H9 (cell line): ENCODE measurements around the gene SPATS1. TPM values are rescaled to one million over a fixed set of nuclear protein-coding genes. Genes with fewer than 3 reads are reported as not detected.

Experiments
- DNase-seq: peaks from one replicate; pipeline ENCODE4 v3.0.0-alpha.2; 2017
- H2AFZ ChIP-seq: one replicate; pipeline ENCODE4 v1.6.1; 2013; ENCODE audit warnings: mild to moderate bottlenecking, low read length, control low read depth, moderate library complexity
- H2AK5ac ChIP-seq: 2 replicates; pipeline ENCODE4 v1.6.1; 2013; ENCODE audit warnings: low read length, control low read depth, mixed read lengths; ENCODE audit not compliant: insufficient read length
- H2BK120ac ChIP-seq: one replicate; pipeline ENCODE4 v1.6.1; 2013; ENCODE audit warnings: low read depth, mild to moderate bottlenecking, low read length, control low read depth, inconsistent platforms; ENCODE audit not compliant: poor library complexity, severe bottlenecking
- H2BK12ac ChIP-seq: 2 replicates; pipeline ENCODE4 v1.6.1; 2013; ENCODE audit warnings: low read length, control low read depth, mixed read lengths, low read depth; ENCODE audit not compliant: insufficient read length
- H2BK15ac ChIP-seq: 2 replicates; pipeline ENCODE4 v1.6.1; 2013; ENCODE audit warnings: low read depth, low read length, control low read depth
- H2BK20ac ChIP-seq: one replicate; pipeline ENCODE4 v1.6.1; 2013; ENCODE audit warnings: low read depth, mild to moderate bottlenecking, low read length, control low read depth, inconsistent platforms; ENCODE audit not compliant: poor library complexity, severe bottlenecking
- H2BK5ac ChIP-seq: 2 replicates; pipeline ENCODE4 v1.6.1; 2013; ENCODE audit warnings: low read length, control low read depth, mixed read lengths; ENCODE audit not compliant: insufficient read length
- H3K14ac ChIP-seq: 2 replicates; pipeline ENCODE4 v1.6.1; 2013; ENCODE audit warnings: low read length, control low read depth; ENCODE audit not compliant: insufficient read depth
- H3K18ac ChIP-seq: 2 replicates; pipeline ENCODE4 v1.6.1; 2013; ENCODE audit warnings: low read depth, mild to moderate bottlenecking, mixed read lengths, low read length, control low read depth; ENCODE audit not compliant: insufficient read length
- H3K23ac ChIP-seq: 2 replicates; pipeline ENCODE4 v1.6.1; 2013; ENCODE audit warnings: low read length, control low read depth, mixed read lengths, low read depth; ENCODE audit not compliant: insufficient read length
- H3K23me2 ChIP-seq: 2 replicates; pipeline ENCODE4 v1.6.1; 2013; ENCODE audit warnings: low read depth, mild to moderate bottlenecking, mixed read lengths, low read length, control low read depth; ENCODE audit not compliant: insufficient read length, poor library complexity, severe bottlenecking
- H3K27ac ChIP-seq: 2 replicates; pipeline ENCODE4 v1.5.1; 2013; ENCODE audit warnings: low read length, control low read depth, mixed read lengths, low read depth; ENCODE audit not compliant: insufficient read length
- H3K27me3 ChIP-seq: 2 replicates; pipeline ENCODE4 v1.6.1; 2013; ENCODE audit warnings: low read length, control low read depth, inconsistent platforms; ENCODE audit not compliant: insufficient read depth
- H3K4ac ChIP-seq: 2 replicates; pipeline ENCODE4 v1.6.1; 2013; ENCODE audit warnings: low read depth, mild to moderate bottlenecking, control low read depth, inconsistent platforms, low read length, moderate library complexity
- H3K4me1 ChIP-seq: 2 replicates; pipeline ENCODE4 v1.6.1; 2013; ENCODE audit warnings: low read length, control low read depth, inconsistent platforms; ENCODE audit not compliant: insufficient read depth
- H3K4me2 ChIP-seq: 2 replicates; pipeline ENCODE4 v1.6.1; 2013; ENCODE audit warnings: low read length, control low read depth, mixed read lengths; ENCODE audit not compliant: insufficient read length, insufficient read depth
- H3K56ac ChIP-seq: 2 replicates; pipeline ENCODE4 v1.6.1; 2013; ENCODE audit warnings: low read depth, mild to moderate bottlenecking, mixed read lengths, low read length, control low read depth; ENCODE audit not compliant: insufficient read length
- H3K79me1 ChIP-seq: 2 replicates; pipeline ENCODE4 v1.6.1; 2013; ENCODE audit warnings: low read depth, mild to moderate bottlenecking, moderate library complexity, low read length, control low read depth, inconsistent platforms; ENCODE audit not compliant: insufficient read depth, poor library complexity, severe bottlenecking
- H3K79me2 ChIP-seq: 2 replicates; pipeline ENCODE4 v1.6.1; 2013; ENCODE audit warnings: low read length, control low read depth, inconsistent platforms; ENCODE audit not compliant: insufficient read depth
- H3K9ac ChIP-seq: 2 replicates; pipeline ENCODE4 v1.6.1; 2013; ENCODE audit warnings: low read length, control low read depth, mixed read lengths; ENCODE audit not compliant: insufficient read length; ENCODE audit errors: extremely low read depth
- H3K9me3 ChIP-seq: one replicate; pipeline ENCODE4 v1.6.1; 2013; ENCODE audit warnings: low read depth, low read length, inconsistent platforms; ENCODE audit not compliant: control insufficient read depth
- H3T11ph ChIP-seq: one replicate; pipeline ENCODE4 v1.6.1; 2013; ENCODE audit warnings: mild to moderate bottlenecking, low read length, control low read depth, inconsistent platforms
- H4K20me1 ChIP-seq: one replicate; pipeline ENCODE4 v1.6.1; 2013; ENCODE audit not compliant: control insufficient read depth, insufficient read length, insufficient read depth
- H4K5ac ChIP-seq: 2 replicates; pipeline ENCODE4 v1.6.1; 2013; ENCODE audit warnings: low read depth, mild to moderate bottlenecking, mixed read lengths, low read length, control low read depth; ENCODE audit not compliant: insufficient read length
- H4K8ac ChIP-seq: replicated peaks from 2 replicates; pipeline ENCODE4 v1.6.1; 2013; ENCODE audit warnings: low read length, control low read depth, mixed read lengths, low read depth; ENCODE audit not compliant: insufficient read length
- H4K91ac ChIP-seq: 2 replicates; pipeline ENCODE4 v1.6.1; 2013; ENCODE audit warnings: low read depth, mild to moderate bottlenecking, moderate library complexity, mixed read lengths, low read length, control low read depth; ENCODE audit not compliant: insufficient read length
- H3K27ac Mint-ChIP-seq, 3 experiments: 2 replicates in 2 of 3; 3 replicates in 1 of 3; pipeline ENCODE4 v1.8.0; 2020 to 2021; ENCODE audit warnings: mixed read lengths in 3 of 3, mild to moderate bottlenecking in 1 of 3, moderate library complexity in 1 of 3
- H3K27me3 Mint-ChIP-seq: 2 replicates; pipeline ENCODE4 v1.8.0; 2021; ENCODE audit warnings: low read depth, mild to moderate bottlenecking, moderate library complexity, mixed read lengths
- H3K36me3 Mint-ChIP-seq, 3 experiments: 2 replicates in 2 of 3; 3 replicates in 1 of 3; pipeline ENCODE4 v1.8.0; 2020 to 2021; ENCODE audit warnings: low read depth in 3 of 3, mixed read lengths in 3 of 3; ENCODE audit not compliant: insufficient read depth in 1 of 3
- H3K4me1 Mint-ChIP-seq, 2 experiments: 2 replicates each; pipeline ENCODE4 v1.8.0; 2020; ENCODE audit warnings: mixed read lengths in 2 of 2
- H3K4me3 Mint-ChIP-seq, 2 experiments: 2 replicates in 1 of 2; 3 replicates in 1 of 2; pipeline ENCODE4 v1.8.0; 2020 to 2021; ENCODE audit warnings: mild to moderate bottlenecking in 2 of 2, mixed read lengths in 2 of 2, moderate library complexity in 1 of 2
- H3K9me3 Mint-ChIP-seq, 2 experiments: 2 replicates in 1 of 2; 3 replicates in 1 of 2; pipeline ENCODE4 v1.8.0; 2020; ENCODE audit warnings: mild to moderate bottlenecking in 2 of 2, mixed read lengths in 2 of 2, moderate library complexity in 1 of 2
- WGBS: extraction: QIAGEN DNeasy Blood & Tissue Kit; methylation state at CpG from one replicate; pipeline ENCODE4 v1.1.7; 2013; ENCODE audit warnings: missing lambda C conversion rate, low lambda C conversion rate, mixed read lengths; ENCODE audit not compliant: insufficient read length; ENCODE audit errors: extremely low coverage; 5-methylcytosine and 5-hydroxymethylcytosine counted together
- total RNA-seq: library from RNA; stranded (reverse); gene quantifications from 2 replicates; pipeline ENCODE4 v1.2.1, GENCODE V29; 2021
- TF ChIP-seq, protein P1 (sequence below): fragments of 200-600 bp; sonication (generic); conservative IDR thresholded peaks from 3 replicates; pipeline ENCODE4 v1.8.0; 2021; ENCODE audit warnings: antibody characterized with exemption, mild to moderate bottlenecking

Gene SPATS1
- total RNA-seq, 1 experiment from 2014 or later, result not detected

GRCh38 chr6:44373051-44373450 lies 30.6 kb downstream of the SPATS1 start:
- Mint-ChIP-seq H3K36me3 (no peaks in the 10 kb centered on the region), H3K9me3 (no peaks in the 10 kb centered on the region), H3K27me3 (peaks cover 12% of the 10 kb centered on the region), H3K27ac (no peak overlapping the region), H3K4me3 (no peak overlapping the region), H3K4me1 (no peaks in the 10 kb centered on the region)
- H3K79me2 ChIP-seq, result no peaks in the 10 kb centered on the region
- no peak overlapping the region for H2BK5ac ChIP-seq
- no peak overlapping the region for H2AFZ ChIP-seq
- no peak overlapping the region for H3K14ac ChIP-seq
- no peak overlapping the region for H2BK15ac ChIP-seq
- no peak overlapping the region for H3K27ac ChIP-seq
- no peak overlapping the region for H2BK12ac ChIP-seq
- no peaks in the 10 kb centered on the region for H4K20me1 ChIP-seq
- no peak overlapping the region for H3K9ac ChIP-seq
- H3K4ac ChIP-seq, result no peak overlapping the region
- no peak overlapping the region for H4K91ac ChIP-seq
- no peak overlapping the region for H2AK5ac ChIP-seq
- TF ChIP-seq, protein P1, sequence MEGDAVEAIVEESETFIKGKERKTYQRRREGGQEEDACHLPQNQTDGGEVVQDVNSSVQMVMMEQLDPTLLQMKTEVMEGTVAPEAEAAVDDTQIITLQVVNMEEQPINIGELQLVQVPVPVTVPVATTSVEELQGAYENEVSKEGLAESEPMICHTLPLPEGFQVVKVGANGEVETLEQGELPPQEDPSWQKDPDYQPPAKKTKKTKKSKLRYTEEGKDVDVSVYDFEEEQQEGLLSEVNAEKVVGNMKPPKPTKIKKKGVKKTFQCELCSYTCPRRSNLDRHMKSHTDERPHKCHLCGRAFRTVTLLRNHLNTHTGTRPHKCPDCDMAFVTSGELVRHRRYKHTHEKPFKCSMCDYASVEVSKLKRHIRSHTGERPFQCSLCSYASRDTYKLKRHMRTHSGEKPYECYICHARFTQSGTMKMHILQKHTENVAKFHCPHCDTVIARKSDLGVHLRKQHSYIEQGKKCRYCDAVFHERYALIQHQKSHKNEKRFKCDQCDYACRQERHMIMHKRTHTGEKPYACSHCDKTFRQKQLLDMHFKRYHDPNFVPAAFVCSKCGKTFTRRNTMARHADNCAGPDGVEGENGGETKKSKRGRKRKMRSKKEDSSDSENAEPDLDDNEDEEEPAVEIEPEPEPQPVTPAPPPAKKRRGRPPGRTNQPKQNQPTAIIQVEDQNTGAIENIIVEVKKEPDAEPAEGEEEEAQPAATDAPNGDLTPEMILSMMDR, result no peak
- H3K18ac ChIP-seq, result no peak overlapping the region
- H3K23me2 ChIP-seq, result no peaks in the 10 kb centered on the region
- no peaks in the 10 kb centered on the region for H3K4me1 ChIP-seq
- no peaks in the 10 kb centered on the region for H3K79me1 ChIP-seq
- H3K9me3 ChIP-seq, result no peaks in the 10 kb centered on the region
- WGBS, result no CpG with 5 or more reads among the region's 3 CpGs
- H4K5ac ChIP-seq, result no peak overlapping the region
- H3K56ac ChIP-seq, result no peak overlapping the region
- H3T11ph ChIP-seq, result no peak overlapping the region
- no peaks in the 10 kb centered on the region for H3K27me3 ChIP-seq
- DNase-seq, result no peak
- H2BK20ac ChIP-seq, result no peak overlapping the region
- H2BK120ac ChIP-seq, result no peak overlapping the region
- H3K23ac ChIP-seq, result no peak overlapping the region
- H3K4me2 ChIP-seq, result no peak overlapping the region
- H4K8ac ChIP-seq, result no peak overlapping the region
